HEK293 (cell line): Measurements from ENCODE around the gene ARPC1B.

Source experiments
- CTCF ChIA-PET: fragments of 350-600 bp; formaldehyde crosslinking; extraction: SDS; loops from one replicate; lab custom pipeline; 2021; ENCODE audit warnings: antibody characterized with exemption; lab: Yijun Ruan, JAX
- POLR2A ChIA-PET: fragments of 300-600 bp; formaldehyde crosslinking; extraction: SDS; loops from one replicate; lab custom pipeline; 2020; ENCODE audit warnings: antibody characterized with exemption, inconsistent platforms; lab: Yijun Ruan, JAX
- H3K27ac ChIP-seq: fragments of 200-500 bp; sonication (Bioruptor generic); 2 replicates; pipeline ENCODE4 v1.5.1; 2014; ENCODE audit warnings: low read depth, low read length, control low read depth, inconsistent platforms; ENCODE audit errors: extremely low read depth
- H3K36me3 ChIP-seq, 2 experiments: fragments of 200-500 bp in 1 of 2; sonication (Bioruptor generic) in 1 of 2; 1 replicate in 1 of 2; 2 replicates in 1 of 2; pipeline ENCODE4 v1.5.1; 2014 to 2017; ENCODE audit warnings: inconsistent platforms in 2 of 2, low read length in 2 of 2; ENCODE audit not compliant: control insufficient read depth in 2 of 2, insufficient read depth in 1 of 2
- H3K4me1 ChIP-seq: fragments of 200-500 bp; sonication (Bioruptor generic); 2 replicates; pipeline ENCODE4 v1.5.1; 2014; ENCODE audit warnings: mild to moderate bottlenecking, low read length, inconsistent platforms; ENCODE audit not compliant: control insufficient read depth, insufficient read depth
- H3K4me3 ChIP-seq: 2 replicates; pipeline ENCODE4 v1.5.1; 2011; ENCODE audit warnings: low read depth, mild to moderate bottlenecking, control low read depth, low read length, moderate library complexity
- H3K9me3 ChIP-seq: fragments of 200-500 bp; sonication (Bioruptor generic); 2 replicates; pipeline ENCODE4 v1.5.1; 2014; ENCODE audit warnings: low read depth, low read length, inconsistent platforms; ENCODE audit not compliant: control insufficient read depth, insufficient read depth
- FEZF1 ChIP-seq: fragments of 450-650 bp; formaldehyde crosslinking; IDR thresholded peaks from 2 replicates; pipeline ENCODE4 v1.5.1; 2016; ENCODE audit warnings: missing biosample characterization, missing genetic modification characterization
- KLF1 ChIP-seq: fragments of 450-650 bp; formaldehyde crosslinking; IDR thresholded peaks from 2 replicates; pipeline ENCODE4 v1.5.1; 2016; ENCODE audit warnings: missing biosample characterization, missing genetic modification characterization
- PATZ1 ChIP-seq: fragments of 450-650 bp; formaldehyde crosslinking; IDR thresholded peaks from 2 replicates; pipeline ENCODE4 v1.5.1; 2016; ENCODE audit warnings: missing biosample characterization, missing genetic modification characterization
- SALL2 ChIP-seq: fragments of 450-650 bp; formaldehyde crosslinking; IDR thresholded peaks from 2 replicates; pipeline ENCODE4 v1.5.0; 2017; ENCODE audit warnings: missing biosample characterization, mild to moderate bottlenecking, missing genetic modification characterization, borderline replicate concordance
- SP7 ChIP-seq: fragments of 450-650 bp; formaldehyde crosslinking; IDR thresholded peaks from 2 replicates; pipeline ENCODE4 v1.5.1; 2016; ENCODE audit warnings: missing biosample characterization, missing genetic modification characterization
- TRIM28 ChIP-seq: IDR thresholded peaks from 2 replicates; pipeline ENCODE4 v1.6.1; 2011; ENCODE audit warnings: low read length, control low read depth, borderline replicate concordance
- ZBTB7A ChIP-seq: fragments of 450-650 bp; formaldehyde crosslinking; IDR thresholded peaks from 2 replicates; pipeline ENCODE4 v1.5.1; 2016; ENCODE audit warnings: low read depth, missing biosample characterization, missing genetic modification characterization
- ZFHX2 ChIP-seq: fragments of 450-650 bp; formaldehyde crosslinking; conservative IDR thresholded peaks from 2 replicates; pipeline ENCODE4 v1.5.1; 2016; ENCODE audit warnings: missing biosample characterization, missing genetic modification characterization
- ZFP3 ChIP-seq: fragments of 450-650 bp; formaldehyde crosslinking; IDR thresholded peaks from 2 replicates; pipeline ENCODE4 v1.5.1; 2016; ENCODE audit warnings: low read depth, missing biosample characterization, missing genetic modification characterization
- ZIC2 ChIP-seq: fragments of 450-650 bp; formaldehyde crosslinking; IDR thresholded peaks from 2 replicates; pipeline ENCODE4 v1.5.1; 2016; ENCODE audit warnings: missing biosample characterization, missing genetic modification characterization
- ZNF23 ChIP-seq: fragments of 450-650 bp; formaldehyde crosslinking; IDR thresholded peaks from 2 replicates; pipeline ENCODE4 v1.5.1; 2016; ENCODE audit warnings: missing biosample characterization, missing genetic modification characterization, borderline replicate concordance
- ZNF26 ChIP-seq: fragments of 450-650 bp; formaldehyde crosslinking; IDR thresholded peaks from 2 replicates; pipeline ENCODE4 v1.5.1; 2016; ENCODE audit warnings: missing biosample characterization, missing genetic modification characterization
- ZNF292 ChIP-seq: fragments of 450-650 bp; formaldehyde crosslinking; IDR thresholded peaks from 2 replicates; pipeline ENCODE4 v1.5.1; 2016; ENCODE audit warnings: low read depth, missing biosample characterization, missing genetic modification characterization, borderline replicate concordance
- ZNF324 ChIP-seq: fragments of 450-650 bp; formaldehyde crosslinking; IDR thresholded peaks from 2 replicates; pipeline ENCODE4 v1.5.1; 2016; ENCODE audit warnings: missing biosample characterization, missing genetic modification characterization
- ZNF341 ChIP-seq: fragments of 450-650 bp; formaldehyde crosslinking; IDR thresholded peaks from 2 replicates; pipeline ENCODE4; 2016; ENCODE audit warnings: low read depth, missing biosample characterization, missing genetic modification characterization
- ZNF423 ChIP-seq: fragments of 450-650 bp; formaldehyde crosslinking; IDR thresholded peaks from 2 replicates; pipeline ENCODE4 v1.5.1; 2016; ENCODE audit warnings: missing biosample characterization, missing genetic modification characterization
- ZNF433 ChIP-seq: fragments of 450-650 bp; formaldehyde crosslinking; IDR thresholded peaks from 2 replicates; pipeline ENCODE4 v1.5.1; 2016; ENCODE audit warnings: missing biosample characterization, missing genetic modification characterization, low read depth
- ZNF488 ChIP-seq: fragments of 450-650 bp; formaldehyde crosslinking; IDR thresholded peaks from 2 replicates; pipeline ENCODE4 v1.5.1; 2016; ENCODE audit warnings: missing biosample characterization, missing genetic modification characterization
- ZNF510 ChIP-seq: fragments of 450-650 bp; formaldehyde crosslinking; IDR thresholded peaks from 2 replicates; pipeline ENCODE4 v1.5.1; 2018; ENCODE audit warnings: mild to moderate bottlenecking, missing genetic modification characterization, missing biosample characterization; ENCODE audit not compliant: insufficient replicate concordance
- ZNF518A ChIP-seq: fragments of 450-650 bp; formaldehyde crosslinking; conservative IDR thresholded peaks from 2 replicates; pipeline ENCODE4 v1.5.1; 2016; ENCODE audit warnings: low read depth, missing biosample characterization, missing genetic modification characterization
- ZNF626 ChIP-seq: fragments of 450-650 bp; sonication (Bioruptor Pico); formaldehyde crosslinking; IDR thresholded peaks from 2 replicates; pipeline ENCODE4 v1.5.1; 2018; ENCODE audit warnings: missing biosample characterization, missing genetic modification characterization, inconsistent platforms
- ZNF664 ChIP-seq: fragments of 450-650 bp; formaldehyde crosslinking; IDR thresholded peaks from 2 replicates; pipeline ENCODE4 v1.5.1; 2016; ENCODE audit warnings: missing biosample characterization, missing genetic modification characterization
- ZNF768 ChIP-seq: fragments of 450-650 bp; formaldehyde crosslinking; IDR thresholded peaks from 2 replicates; pipeline ENCODE4 v1.5.1; 2018; ENCODE audit warnings: missing biosample characterization, mild to moderate bottlenecking, missing genetic modification characterization
- ZNF776 ChIP-seq: fragments of 450-650 bp; formaldehyde crosslinking; IDR thresholded peaks from 2 replicates; pipeline ENCODE4 v1.5.0; 2017; ENCODE audit warnings: missing biosample characterization, missing genetic modification characterization, borderline replicate concordance
- ZSCAN18 ChIP-seq: fragments of 450-650 bp; formaldehyde crosslinking; IDR thresholded peaks from 2 replicates; pipeline ENCODE4 v1.5.1; 2016; ENCODE audit warnings: missing biosample characterization, missing genetic modification characterization

Gene ARPC1B

GRCh38 chr7:99368750-99369389, 5.7 kb upstream of the ARPC1B start:
- Histone ChIP-seq H3K9me3 (no peaks in the 10 kb centered on the region), H3K4me1 (no peaks in the 10 kb centered on the region), H3K36me3 (peaks cover 20 to 31% of the 10 kb centered on the region in 2 experiments), H3K4me3 (no peak overlapping the region), H3K27ac (no peak overlapping the region)
- POLR2A ChIA-PET = no interaction called here
- CTCF ChIA-PET = interaction anchor here (1.0 kb wide), 1 partner anchor 54 kb away, joined by 4 read pairs; no protein-coding TSS in a partner anchor
- TF ChIP-seq ZNF292 = no peak
- no peak for TF ChIP-seq ZFHX2 (tag by site-specific recombination)
- no peak for TF ChIP-seq SALL2
- TF ChIP-seq ZNF23 (tag by site-specific recombination) = no peak
- TF ChIP-seq TRIM28 = no peak
- TF ChIP-seq ZNF26 (tag by site-specific recombination) = no peak
- TF ChIP-seq ZNF423 (tag by site-specific recombination) = no peak
- TF ChIP-seq ZFP3 (tag by site-specific recombination) = no peak
- no peak for TF ChIP-seq ZNF518A (tag by site-specific recombination)
- no peak for TF ChIP-seq ZNF768 (tag by site-specific recombination)
- no peak for TF ChIP-seq ZSCAN18 (tag by site-specific recombination)
- TF ChIP-seq KLF1 = peak; percentile 82
- no peak for TF ChIP-seq ZNF626 (tag by site-specific recombination)
- TF ChIP-seq SP7 (tag by site-specific recombination) = 0 out of 2 replicates have a peak, but pooled peaks have one; percentile 24
- TF ChIP-seq FEZF1 (tag by site-specific recombination) = 0 out of 2 replicates have a peak, but pooled peaks have one; percentile 17
- no peak for TF ChIP-seq PATZ1 (tag by site-specific recombination)
- no peak for TF ChIP-seq ZNF488 (tag by site-specific recombination)
- no peak for TF ChIP-seq ZNF433 (tag by site-specific recombination)
- TF ChIP-seq ZBTB7A (tag by site-specific recombination) = no peak
- no peak for TF ChIP-seq ZNF510
- TF ChIP-seq ZNF664 (tag by site-specific recombination) = no peak
- TF ChIP-seq ZNF341 (tag by site-specific recombination) = no peak
- TF ChIP-seq ZIC2 (tag by site-specific recombination) = no peak
- no peak for TF ChIP-seq ZNF324 (tag by site-specific recombination)
- TF ChIP-seq ZNF776 = no peak
